GM23338 (cell line): ENCODE measurements around the gene STK4. TPM values are rescaled to one million over a fixed set of nuclear protein-coding genes. Genes with fewer than 3 reads are reported as not detected.

ENCODE experiments used
- ATAC-seq: fragments of 200-7000 bp; cut with Tn5 transposase; 3 replicates; pipeline ENCODE4 v1.9.1; 2020
- DNase-seq: peaks from one replicate; pipeline ENCODE4 v3.0.0-alpha.2; 2015; ENCODE audit warnings: low spot score
- H2AFZ ChIP-seq: fragments of 200-600 bp; sonication (generic); 2 replicates; pipeline ENCODE4 v1.8.0; 2016; ENCODE audit warnings: antibody characterized with exemption, mild to moderate bottlenecking, moderate library complexity
- H3F3A ChIP-seq: fragments of 200-600 bp; sonication (generic); replicated peaks from 2 replicates; pipeline ENCODE4 v1.8.0; 2017; ENCODE audit warnings: antibody characterized with exemption, mixed run types, low read depth
- H3K27ac ChIP-seq: fragments of 200-600 bp; sonication (generic); 2 replicates; pipeline ENCODE4 v1.6.1; 2016; ENCODE audit warnings: low read depth
- H3K27me3 ChIP-seq: fragments of 200-600 bp; sonication (generic); 2 replicates; pipeline ENCODE4 v1.8.0; 2016; ENCODE audit warnings: mild to moderate bottlenecking, mixed run types, moderate library complexity; ENCODE audit not compliant: insufficient read depth
- H3K36me3 ChIP-seq: fragments of 200-600 bp; sonication (generic); 2 replicates; pipeline ENCODE4 v1.8.0; 2016; ENCODE audit warnings: mild to moderate bottlenecking; ENCODE audit not compliant: insufficient read depth
- H3K4me1 ChIP-seq: fragments of 200-600 bp; sonication (generic); 2 replicates; pipeline ENCODE4 v1.8.0; 2016; ENCODE audit warnings: mild to moderate bottlenecking, moderate library complexity; ENCODE audit not compliant: insufficient read depth
- H3K4me2 ChIP-seq: fragments of 200-600 bp; sonication (generic); 2 replicates; pipeline ENCODE4 v1.7.1; 2017; ENCODE audit warnings: mixed run types
- H3K4me3 ChIP-seq: fragments of 200-600 bp; sonication (generic); 2 replicates; pipeline ENCODE4 v1.6.1; 2016; ENCODE audit warnings: mixed run types
- H3K79me2 ChIP-seq: fragments of 200-600 bp; sonication (generic); replicated peaks from 2 replicates; pipeline ENCODE4 v1.8.0; 2017; ENCODE audit warnings: mild to moderate bottlenecking; ENCODE audit not compliant: insufficient read depth
- H3K9me2 ChIP-seq: fragments of 200-600 bp; sonication (generic); 2 replicates; pipeline ENCODE4 v1.8.0; 2017; ENCODE audit not compliant: insufficient read depth
- H4K20me1 ChIP-seq: fragments of 200-600 bp; sonication (generic); replicated peaks from 2 replicates; pipeline ENCODE4 v1.8.0; 2017; ENCODE audit warnings: mild to moderate bottlenecking; ENCODE audit not compliant: insufficient read depth
- H3K27ac Mint-ChIP-seq: 2 replicates; pipeline ENCODE4 v1.8.0; 2020; ENCODE audit warnings: inconsistent platforms, mild to moderate bottlenecking, moderate library complexity, mixed read lengths
- H3K27me3 Mint-ChIP-seq: 3 replicates; pipeline ENCODE4 v1.8.0; 2022; ENCODE audit warnings: low read depth, mild to moderate bottlenecking, moderate library complexity, mixed read lengths, inconsistent platforms; ENCODE audit not compliant: insufficient read depth, poor library complexity
- H3K36me3 Mint-ChIP-seq: 3 replicates; pipeline ENCODE4 v1.8.0; 2021; ENCODE audit warnings: low read depth, mild to moderate bottlenecking, inconsistent platforms, moderate library complexity, mixed read lengths
- H3K4me1 Mint-ChIP-seq: 3 replicates; pipeline ENCODE4 v1.8.0; 2020; ENCODE audit warnings: mild to moderate bottlenecking, inconsistent platforms, mixed read lengths
- H3K4me3 Mint-ChIP-seq: 3 replicates; pipeline ENCODE4 v1.8.0; 2021; ENCODE audit warnings: moderate library complexity, mild to moderate bottlenecking, inconsistent platforms, mixed read lengths
- H3K9me3 Mint-ChIP-seq: 3 replicates; pipeline ENCODE4 v1.8.0; 2020; ENCODE audit warnings: moderate library complexity, mild to moderate bottlenecking, inconsistent platforms, mixed read lengths
- CREB1 ChIP-seq: fragments of 250-450 bp; sonication (Bioruptor Pico); IDR thresholded peaks from 2 replicates; pipeline ENCODE4 v1.5.0; 2020; ENCODE audit warnings: low read depth, mild to moderate bottlenecking, moderate library complexity
- EZH2 ChIP-seq: fragments of 200-600 bp; sonication (generic); IDR thresholded peaks from one replicate; pipeline ENCODE4 v1.8.0; 2017; ENCODE audit warnings: antibody characterized with exemption, mild to moderate bottlenecking, low read depth; ENCODE audit not compliant: unreplicated experiment
- EZH2phosphoT487 ChIP-seq: fragments of 200-600 bp; sonication (generic); IDR thresholded peaks from one replicate; pipeline ENCODE4 v1.8.1; 2018; ENCODE audit warnings: antibody characterized with exemption; ENCODE audit not compliant: unreplicated experiment
- JUNB ChIP-seq: IDR thresholded peaks from one replicate; pipeline ENCODE4 v1.6.1; 2016; ENCODE audit warnings: antibody characterized with exemption; ENCODE audit not compliant: unreplicated experiment
- NANOG ChIP-seq: IDR thresholded peaks from 2 replicates; pipeline ENCODE4 v1.6.1; 2016; ENCODE audit warnings: antibody characterized with exemption, borderline replicate concordance
- POLR2AphosphoS5 ChIP-seq: IDR thresholded peaks from 2 replicates; pipeline ENCODE4 v1.6.1; 2016; ENCODE audit warnings: antibody characterized with exemption, low read depth
- REST ChIP-seq: IDR thresholded peaks from one replicate; pipeline ENCODE4 v1.6.1; 2018; ENCODE audit warnings: antibody characterized with exemption; ENCODE audit not compliant: unreplicated experiment
- STAT1 ChIP-seq: IDR thresholded peaks from one replicate; pipeline ENCODE4 v1.6.1; 2016; ENCODE audit warnings: antibody characterized with exemption; ENCODE audit not compliant: unreplicated experiment
- ZNF114 ChIP-seq: fragments of 250-450 bp; sonication (Bioruptor Pico); IDR thresholded peaks from 2 replicates; pipeline ENCODE4 v1.5.0; 2020; ENCODE audit warnings: mild to moderate bottlenecking, moderate library complexity
- ZNF331 ChIP-seq: fragments of 250-450 bp; sonication (Bioruptor Pico); IDR thresholded peaks from 2 replicates; pipeline ENCODE4 v1.5.0; 2020; ENCODE audit warnings: low read depth, mild to moderate bottlenecking, moderate library complexity
- polyA plus RNA-seq: library from polyadenylated mRNA; unstranded; fragments of >200 nt; fragmentation: Nextera tagmentation; extraction: Ambion mirVana; gene quantifications from 2 replicates; pipeline ENCODE4 v1.2.1, GENCODE V29; 2016
- total RNA-seq: library from RNA; depleted of rRNA; stranded (reverse); fragments of >200 nt; shearing (Covaris generic); gene quantifications from 2 replicates; pipeline ENCODE4 v1.2.3, GENCODE V29; 2014

The STK4 gene
- total and polyA plus RNA-seq, 2 experiments from 2014 or later, result 37.7 to 58.7 TPM

GRCh38 chr20:44931911-44932310, 34.4 kb upstream of the STK4 start (continued):
- no peak for TF ChIP-seq REST
- TF ChIP-seq ZNF331 (CRISPR knock-in tag), result no peak

GRCh38 chr20:44932916-44933315, 33.4 kb upstream of the STK4 start:
- peaks cover 15% of the 10 kb centered on the region for H3K27me3 Mint-ChIP-seq
- no peaks in the 10 kb centered on the region for H3K79me2 ChIP-seq
- peaks cover 6% of the 10 kb centered on the region; the same call in 2 of the 3 replicates for H3K4me1 Mint-ChIP-seq
- no peaks in the 10 kb centered on the region for H3K9me2 ChIP-seq
- H4K20me1 ChIP-seq, result peaks cover 7% of the 10 kb centered on the region; the same call in 1 of the 2 replicates
- peaks cover 38% of the 10 kb centered on the region for H3K36me3 ChIP-seq
- H3K4me1 ChIP-seq, result no peaks in the 10 kb centered on the region
- peaks cover 56% of the 10 kb centered on the region for H3K36me3 Mint-ChIP-seq
- DNase-seq (no peak), ATAC-seq (no peak)
- no peak overlapping the region for H3K27ac ChIP-seq
- no peaks in the 10 kb centered on the region for H3F3A ChIP-seq
- no peaks in the 10 kb centered on the region for H3K9me3 Mint-ChIP-seq
- H2AFZ ChIP-seq, result no peak overlapping the region
- no peak overlapping the region for H3K4me3 ChIP-seq
- no peaks in the 10 kb centered on the region for H3K27me3 ChIP-seq
- TF ChIP-seq EZH2, result no peak
- no peak for TF ChIP-seq ZNF331 (CRISPR knock-in tag)
- no peak for TF ChIP-seq REST
- TF ChIP-seq NANOG, result no peak
- no peak for TF ChIP-seq POLR2AphosphoS5
- no peak for TF ChIP-seq STAT1
- TF ChIP-seq JUNB, result no peak
- TF ChIP-seq EZH2phosphoT487, result no peak
- no peak for TF ChIP-seq ZNF114 (CRISPR knock-in tag)
- TF ChIP-seq CREB1, result no peak
- H3K4me2 ChIP-seq, result no peak overlapping the region
- no peak overlapping the region for H3K4me3 Mint-ChIP-seq
- H3K27ac Mint-ChIP-seq, result no peak overlapping the region
